NCI-H524 (cell line): ENCODE data around the gene NR0B1.

ENCODE experiments used
- DNase-seq, 2 experiments: peaks; one replicate each; lab custom pipeline; 2025; lab: John Stamatoyannopoulos, UW

The NR0B1 gene, protein sequence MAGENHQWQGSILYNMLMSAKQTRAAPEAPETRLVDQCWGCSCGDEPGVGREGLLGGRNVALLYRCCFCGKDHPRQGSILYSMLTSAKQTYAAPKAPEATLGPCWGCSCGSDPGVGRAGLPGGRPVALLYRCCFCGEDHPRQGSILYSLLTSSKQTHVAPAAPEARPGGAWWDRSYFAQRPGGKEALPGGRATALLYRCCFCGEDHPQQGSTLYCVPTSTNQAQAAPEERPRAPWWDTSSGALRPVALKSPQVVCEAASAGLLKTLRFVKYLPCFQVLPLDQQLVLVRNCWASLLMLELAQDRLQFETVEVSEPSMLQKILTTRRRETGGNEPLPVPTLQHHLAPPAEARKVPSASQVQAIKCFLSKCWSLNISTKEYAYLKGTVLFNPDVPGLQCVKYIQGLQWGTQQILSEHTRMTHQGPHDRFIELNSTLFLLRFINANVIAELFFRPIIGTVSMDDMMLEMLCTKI

DNA sequence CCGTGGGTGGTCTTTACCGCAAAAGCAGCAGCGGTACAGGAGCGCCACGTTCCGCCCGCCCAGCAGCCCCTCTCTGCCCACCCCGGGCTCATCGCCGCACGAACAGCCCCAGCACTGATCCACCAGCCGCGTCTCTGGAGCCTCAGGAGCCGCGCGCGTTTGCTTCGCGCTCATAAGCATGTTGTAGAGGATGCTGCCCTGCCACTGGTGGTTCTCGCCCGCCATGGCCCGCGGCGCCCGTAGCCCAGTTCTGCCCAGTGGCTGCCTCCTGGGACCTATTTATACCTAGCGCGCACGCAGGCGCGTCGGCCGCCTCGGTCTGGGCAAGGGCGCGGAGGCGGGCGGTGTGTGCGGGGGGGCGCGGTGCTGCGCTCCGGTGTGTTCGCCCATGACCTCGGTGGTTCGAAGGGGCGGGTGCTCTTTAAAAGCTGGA, at the start of gene NR0B1:
TSS of gene NR0B1 (minus strand) at position 252 of the 433 bp plus-strand sequence. CDS start at position 225, 27 bp downstream.
- peak; percentile 3 to 57 for DNase-seq

DNA sequence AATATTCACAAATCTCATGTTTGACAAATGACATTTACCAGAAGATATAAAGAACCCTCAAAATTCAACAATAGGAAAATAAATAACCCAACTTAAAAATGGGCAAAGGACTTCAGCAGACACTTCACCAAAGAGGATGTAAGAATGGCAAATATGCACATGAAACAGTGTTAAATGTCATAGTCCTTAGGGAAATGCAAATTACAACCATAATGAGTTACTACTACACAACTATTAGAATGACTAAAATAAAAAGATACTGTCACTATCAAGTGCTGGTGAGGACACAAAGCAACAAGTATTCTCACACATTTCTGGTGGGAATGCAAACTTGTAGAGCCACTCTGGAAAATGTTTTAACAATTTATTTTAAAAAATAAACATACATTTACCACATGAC, 40.8 kb upstream of the NR0B1 start:
- DNase-seq: no peak

DNA sequence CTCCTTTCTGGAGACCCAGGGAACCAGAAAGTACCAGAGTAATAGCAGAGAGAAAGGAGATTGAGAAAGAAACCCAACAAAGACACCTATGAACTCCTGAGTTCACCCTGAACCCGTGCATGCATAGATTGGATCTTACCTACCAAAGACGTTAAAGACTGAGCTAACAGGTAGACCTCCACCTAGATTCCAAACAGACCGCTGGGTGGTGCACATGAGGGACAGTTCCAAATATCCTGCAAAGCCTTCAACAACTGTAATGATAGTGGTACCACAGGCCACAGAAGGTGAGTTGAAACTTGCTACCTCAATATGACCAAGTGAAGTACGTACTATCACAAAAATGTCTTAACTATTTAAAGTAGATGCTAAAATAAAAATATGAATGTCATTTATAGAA, 34.0 kb upstream of the NR0B1 start:
- no peak for DNase-seq

DNA sequence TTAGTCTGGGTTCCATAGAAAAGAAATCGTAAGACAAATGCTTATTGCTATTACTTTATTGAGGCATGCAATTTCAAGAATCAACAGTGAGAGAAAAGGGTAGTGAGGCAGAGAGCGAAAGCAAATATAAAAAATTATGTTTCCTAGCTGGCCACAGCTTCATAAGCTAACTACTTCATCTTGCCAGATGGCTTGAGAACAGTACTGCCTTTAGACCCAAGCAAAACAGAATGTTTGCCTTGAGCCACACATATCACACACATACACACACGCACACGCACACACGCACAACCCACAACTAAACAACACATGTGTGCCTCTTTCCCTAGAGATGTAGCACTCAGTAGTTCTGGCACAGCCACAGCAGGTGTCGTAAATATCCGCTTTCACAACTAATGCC, 31.6 kb upstream of the NR0B1 start:
- DNase-seq: no peak

DNA sequence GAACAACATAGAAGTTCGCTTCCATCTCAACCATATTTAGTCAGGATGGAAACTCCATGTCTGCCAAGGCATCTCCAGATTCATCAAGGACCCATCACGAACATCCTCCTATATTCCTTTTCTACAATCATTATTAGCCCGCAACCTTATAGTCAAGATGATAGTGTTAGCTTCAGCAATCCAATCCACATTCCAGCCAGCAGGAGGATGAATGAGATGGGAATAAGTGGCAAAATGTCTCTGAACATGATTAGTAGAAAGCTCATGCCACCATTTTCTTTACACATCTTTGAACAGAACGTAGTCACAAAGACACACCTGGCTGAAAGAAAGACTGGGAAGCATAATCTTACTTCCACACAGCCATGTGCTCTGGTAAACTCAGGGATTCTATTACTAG, 18.6 kb upstream of the NR0B1 start:
- no peak for DNase-seq

DNA sequence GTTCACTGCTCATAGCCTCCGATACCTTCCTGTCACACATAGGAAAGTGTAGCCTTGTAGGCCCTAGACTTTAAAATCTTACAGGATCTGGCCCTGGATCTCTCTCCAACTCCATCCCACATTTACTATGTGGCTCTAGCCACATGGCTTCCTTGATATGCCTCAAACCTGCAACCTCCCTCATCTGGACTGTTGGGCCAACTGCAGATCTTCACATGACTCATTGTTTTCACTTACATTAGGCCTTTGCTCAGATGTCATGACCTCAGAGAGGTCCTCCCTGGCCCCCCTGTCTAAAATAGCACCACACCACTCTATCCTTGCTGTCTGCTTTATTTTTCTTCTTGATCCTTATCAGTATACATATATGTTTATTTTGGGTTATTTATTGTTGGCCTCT, 8.1 kb upstream of the NR0B1 start:
- DNase-seq: no peak

DNA sequence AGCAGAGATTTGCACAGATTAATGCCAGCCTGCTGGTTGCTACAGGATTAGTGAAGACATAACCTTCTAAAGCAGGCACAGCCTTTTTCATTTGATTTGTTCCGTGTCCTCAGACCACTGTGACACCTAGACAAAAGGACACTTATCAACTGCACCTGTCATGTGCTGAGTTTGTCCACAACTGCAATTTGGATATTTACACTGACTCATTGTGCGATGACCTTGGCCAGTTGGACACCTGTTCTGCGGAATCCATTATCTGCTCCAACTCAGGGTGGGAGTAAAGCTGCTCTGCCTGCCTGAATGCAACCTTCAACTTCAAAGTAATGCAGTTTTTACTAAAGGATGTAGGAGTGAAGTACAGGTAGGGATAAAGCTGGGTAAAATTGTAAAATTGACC, 4.1 kb upstream of the NR0B1 start:
- DNase-seq: no peak

DNA sequence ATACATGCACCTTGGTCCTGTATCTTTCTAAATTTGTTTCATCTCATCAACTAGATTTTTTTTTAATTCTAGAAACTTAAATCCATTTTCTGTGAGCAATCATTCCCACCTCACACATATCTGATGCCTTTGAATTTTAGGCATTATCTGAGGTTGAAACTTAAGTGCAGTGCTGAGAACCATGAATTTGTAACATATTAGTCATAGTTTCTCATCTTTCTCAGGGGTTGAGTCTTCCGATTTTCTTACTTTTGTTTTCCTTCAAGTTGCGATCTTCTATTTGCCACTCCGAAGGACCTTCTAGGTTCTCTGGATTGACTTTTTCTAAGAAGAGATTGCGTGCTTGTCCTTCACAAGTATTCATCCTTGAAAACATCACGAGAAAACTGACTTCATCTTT, 3.7 kb upstream of the NR0B1 start:
- DNase-seq: no peak

DNA sequence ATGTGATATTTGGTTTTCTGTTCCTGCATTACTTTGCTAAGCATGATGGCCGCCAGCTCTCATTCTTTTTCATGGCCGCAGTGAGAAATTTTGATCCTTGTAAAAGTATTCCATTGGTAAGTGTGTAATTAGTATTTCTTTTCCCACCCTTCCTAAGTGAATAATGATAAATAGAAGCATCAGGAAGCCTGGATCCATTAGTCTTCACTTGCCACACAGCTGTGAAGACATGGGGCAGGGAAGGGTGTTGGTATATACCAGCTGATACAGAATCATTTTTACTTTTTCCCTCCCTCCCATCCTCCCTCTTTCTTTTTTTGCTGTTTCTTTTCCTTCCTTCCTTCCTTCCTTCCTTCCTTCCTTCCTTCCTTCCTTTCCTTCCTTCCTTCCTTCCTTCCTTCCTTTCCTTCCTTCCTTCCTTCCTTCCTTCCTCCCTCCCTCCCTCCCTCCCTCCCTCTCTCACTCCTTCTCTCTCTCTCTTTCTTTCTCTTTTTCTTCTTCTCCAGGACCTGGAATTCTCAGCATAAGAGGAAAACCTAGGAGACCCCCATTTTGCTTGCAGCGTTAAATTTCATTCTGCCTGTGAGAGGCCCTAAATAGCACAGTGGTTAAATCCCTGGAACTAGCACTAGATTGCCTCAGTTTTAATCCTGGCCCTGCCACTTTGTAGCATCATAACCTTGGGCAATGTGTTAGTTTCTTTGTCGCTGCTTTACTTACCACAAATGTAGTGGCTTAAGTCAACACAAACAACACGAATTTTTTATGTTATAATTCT, 1.4 kb upstream of the NR0B1 start:
- no peak for DNase-seq

DNA sequence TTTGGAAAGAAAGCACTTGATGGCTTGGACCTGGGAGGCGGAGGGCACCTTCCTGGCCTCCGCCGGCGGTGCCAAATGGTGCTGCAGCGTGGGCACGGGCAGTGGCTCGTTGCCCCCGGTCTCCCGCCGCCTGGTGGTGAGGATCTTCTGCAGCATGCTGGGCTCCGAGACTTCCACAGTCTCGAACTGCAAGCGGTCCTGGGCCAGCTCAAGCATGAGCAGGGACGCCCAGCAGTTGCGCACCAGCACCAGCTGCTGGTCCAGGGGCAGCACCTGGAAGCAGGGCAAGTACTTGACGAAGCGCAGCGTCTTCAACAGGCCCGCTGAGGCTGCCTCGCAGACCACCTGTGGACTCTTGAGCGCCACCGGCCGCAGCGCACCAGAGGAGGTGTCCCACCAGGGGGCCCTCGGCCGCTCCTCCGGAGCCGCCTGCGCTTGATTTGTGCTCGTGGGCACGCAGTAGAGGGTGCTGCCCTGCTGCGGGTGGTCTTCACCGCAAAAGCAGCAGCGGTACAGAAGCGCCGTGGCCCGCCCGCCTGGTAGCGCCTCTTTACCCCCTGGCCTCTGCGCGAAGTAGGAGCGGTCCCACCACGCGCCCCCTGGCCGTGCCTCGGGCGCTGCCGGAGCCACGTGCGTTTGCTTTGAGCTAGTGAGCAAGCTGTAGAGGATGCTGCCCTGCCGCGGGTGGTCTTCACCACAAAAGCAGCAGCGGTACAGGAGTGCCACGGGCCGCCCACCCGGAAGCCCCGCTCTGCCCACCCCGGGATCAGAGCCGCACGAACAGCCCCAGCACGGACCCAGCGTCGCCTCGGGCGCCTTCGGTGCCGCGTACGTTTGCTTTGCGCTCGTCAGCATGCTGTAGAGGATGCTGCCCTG, 689 bp downstream of the NR0B1 start:
- peak; percentile 49 to 82 for DNase-seq

DNA sequence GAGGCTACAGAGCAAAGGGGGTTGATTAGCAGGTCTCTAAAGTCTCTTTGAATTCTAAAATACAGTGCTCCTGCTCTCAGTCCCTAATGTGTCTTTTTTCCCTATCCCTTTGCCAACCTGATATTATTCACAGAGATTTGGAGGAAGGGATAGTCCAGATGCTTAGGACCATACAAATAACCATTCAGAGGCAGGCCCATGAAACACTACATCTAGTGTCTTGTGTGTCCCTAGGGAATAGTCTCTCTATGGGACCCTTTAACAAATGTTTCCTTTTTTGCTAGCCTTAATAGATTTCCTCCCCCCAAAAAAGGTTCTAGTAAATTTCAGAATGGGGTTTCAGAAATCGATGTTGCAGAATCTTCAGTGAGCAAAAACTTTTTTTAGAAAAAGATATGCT, 1.7 kb downstream of the NR0B1 start:
- DNase-seq: peak in 1 of 2 experiments; percentile 8

DNA sequence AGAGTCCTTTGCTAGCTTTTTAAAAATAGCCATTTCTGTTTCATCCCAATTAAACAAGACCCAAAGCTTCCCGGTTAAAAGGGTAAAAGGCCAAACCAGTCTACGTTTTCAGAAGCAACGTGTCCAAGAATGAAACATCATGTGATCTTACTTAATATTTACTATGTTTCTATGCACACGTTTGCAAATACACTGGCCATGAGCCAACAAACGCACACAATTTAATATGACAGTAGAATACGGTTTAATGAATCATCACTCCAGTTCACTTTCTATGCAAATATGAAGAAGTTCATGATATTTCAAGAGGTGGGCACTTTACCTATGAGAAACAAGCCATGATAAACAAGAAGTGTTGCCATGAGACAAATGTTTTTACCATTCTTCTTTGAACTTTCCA, 4.3 kb downstream of the NR0B1 start:
- no peak for DNase-seq

DNA sequence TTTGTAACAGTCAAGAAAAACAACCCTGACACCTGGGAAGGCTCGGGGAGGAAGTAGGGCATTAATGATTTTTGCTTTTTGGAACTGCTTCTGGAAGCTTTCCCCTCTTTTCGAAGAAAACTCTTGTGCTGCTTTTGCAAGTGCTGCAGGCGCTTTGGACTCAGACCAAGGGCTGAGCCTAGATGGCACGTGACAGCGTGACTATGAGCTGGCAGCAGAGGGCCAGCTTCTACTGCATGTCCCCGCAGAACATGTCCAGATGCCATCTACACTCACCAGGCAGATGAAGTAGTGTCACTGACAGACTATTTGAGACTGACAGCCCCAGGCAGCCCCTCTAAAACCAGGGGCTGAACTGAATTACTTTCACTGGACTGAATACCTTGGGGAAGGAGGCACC, 6.2 kb downstream of the NR0B1 start:
- DNase-seq: peak in 1 of 2 experiments; percentile 44

DNA sequence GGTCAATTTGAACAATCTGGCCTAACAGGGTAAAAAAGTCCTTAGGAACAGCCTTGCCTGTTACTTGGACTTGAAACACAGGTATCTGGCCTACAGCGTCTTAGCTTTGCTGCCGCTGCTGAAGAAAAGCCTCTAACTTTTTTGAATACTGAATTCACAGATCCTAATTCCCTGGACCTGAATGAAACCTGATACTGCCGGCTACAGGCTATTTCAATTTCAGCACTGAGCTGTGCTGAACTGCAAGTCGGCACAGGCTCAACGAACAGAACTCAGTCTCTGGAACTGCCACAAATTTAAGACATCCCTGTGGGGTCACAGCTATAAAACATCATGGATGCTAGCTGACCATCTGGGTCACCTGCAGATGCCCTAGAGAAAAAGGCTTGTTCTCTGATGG, 7.2 kb downstream of the NR0B1 start:
- peak; percentile 0 to 60 for DNase-seq

DNA sequence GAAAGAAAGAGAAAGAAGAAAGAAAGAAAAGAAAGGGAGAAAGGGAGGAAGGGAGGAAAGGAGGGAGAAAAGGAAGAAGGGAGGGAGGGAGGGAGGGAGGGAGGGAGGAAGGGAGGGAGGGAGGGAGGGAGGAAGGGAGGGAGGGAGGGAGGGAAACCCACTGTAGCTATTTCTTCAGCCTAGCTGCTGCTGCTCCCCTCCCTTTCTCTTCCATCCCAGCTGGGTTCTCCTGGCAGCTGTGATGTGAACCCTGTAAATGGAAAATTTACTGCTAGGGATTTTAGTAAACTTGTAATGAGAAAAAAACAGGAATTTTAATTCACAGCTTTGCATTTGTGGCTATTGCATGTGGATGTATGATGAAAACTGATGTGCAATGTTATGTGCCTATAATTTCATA, 8.0 kb downstream of the NR0B1 start:
- no peak for DNase-seq

DNA sequence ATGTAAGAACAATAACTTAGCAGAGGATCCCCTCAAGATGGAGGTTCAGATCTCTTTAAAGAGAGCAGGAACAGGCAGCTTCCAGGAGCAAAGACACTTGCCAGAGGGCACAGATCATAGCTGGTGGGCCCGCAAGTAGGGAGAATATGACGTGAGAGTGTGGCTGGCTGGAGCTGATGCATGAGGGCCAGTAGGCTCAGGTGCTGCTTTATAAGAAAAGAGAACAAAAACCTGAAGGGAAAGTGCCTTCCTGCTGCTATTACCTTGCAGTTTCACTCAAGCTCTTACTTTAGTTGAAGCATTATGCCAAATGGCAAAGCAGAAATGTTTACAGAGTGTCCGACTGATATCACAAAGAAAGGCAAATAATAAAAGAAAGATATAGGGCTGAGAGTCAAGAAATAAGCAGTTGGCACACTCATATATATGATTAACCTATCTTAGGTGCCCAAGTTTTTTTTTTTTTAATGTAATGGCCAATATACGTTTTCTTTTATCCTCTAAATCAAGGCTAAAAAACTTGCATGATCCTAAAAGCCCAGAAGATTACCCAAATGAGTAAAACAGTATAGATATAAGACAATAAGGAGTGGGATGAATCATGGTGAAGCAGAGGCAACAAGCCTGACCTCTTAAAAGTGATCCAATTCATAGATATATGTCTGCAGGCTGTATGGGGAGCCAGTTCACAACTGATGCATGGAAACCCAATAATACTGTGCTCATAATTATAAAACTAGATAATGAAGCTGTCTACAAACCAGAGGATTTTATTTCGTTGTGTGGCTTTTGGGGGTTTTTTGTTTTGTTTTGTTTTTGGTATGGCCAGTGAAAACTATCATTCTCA, 12.6 kb downstream of the NR0B1 start:
- DNase-seq: no peak

DNA sequence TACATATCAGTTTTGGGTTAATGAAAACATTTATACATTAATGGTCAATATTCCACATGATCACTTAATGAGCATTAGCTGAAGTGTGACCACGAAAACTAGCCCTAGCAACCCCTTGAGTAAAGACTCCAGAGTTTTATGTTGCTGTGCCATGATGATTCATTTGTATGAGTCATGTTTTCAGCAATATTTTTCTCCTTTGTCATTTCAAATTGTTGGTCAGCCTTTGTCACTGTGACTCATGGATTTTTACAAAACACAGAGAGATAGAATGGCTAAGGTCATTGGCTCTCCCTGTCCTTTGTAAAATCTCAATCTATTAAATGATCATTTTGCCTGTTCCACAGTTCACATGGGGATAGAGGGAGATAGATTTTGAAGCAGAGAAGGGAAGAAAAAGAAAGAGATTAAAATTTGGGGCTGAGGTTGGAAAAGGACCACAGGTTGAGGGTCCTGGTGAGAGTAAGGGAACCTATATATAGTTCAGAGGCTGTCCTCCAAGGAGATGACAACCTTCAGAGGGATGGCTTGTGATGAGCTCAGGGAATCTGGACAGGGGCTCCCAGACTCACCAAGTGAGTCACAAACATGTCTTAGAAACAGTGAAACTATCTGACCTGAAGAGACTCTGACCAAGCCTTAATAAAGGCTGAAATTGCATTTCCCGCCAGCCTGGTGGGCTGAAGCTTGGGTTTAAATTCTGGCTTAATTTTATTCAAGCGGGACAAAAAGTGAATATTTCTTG, 25.6 kb downstream of the NR0B1 start:
- no peak for DNase-seq

DNA sequence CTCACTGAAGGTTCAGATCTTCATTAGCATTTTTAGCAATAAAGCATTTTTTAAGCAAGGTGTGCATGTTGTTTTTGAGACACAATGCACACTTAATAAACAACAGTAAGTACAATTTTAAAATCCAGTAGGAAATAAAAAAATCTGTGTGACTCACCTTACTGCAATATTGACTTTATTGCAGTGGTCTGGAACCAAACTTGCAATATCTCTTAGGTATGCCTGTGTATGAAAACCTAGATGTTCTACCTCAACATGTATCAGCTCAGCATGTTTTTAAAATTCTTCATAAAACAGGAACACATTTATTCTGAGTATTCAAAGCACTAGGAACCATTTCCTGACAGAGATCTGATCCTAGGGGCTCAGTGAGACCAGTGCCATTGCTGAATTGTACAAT, 26.7 kb downstream of the NR0B1 start:
- DNase-seq: no peak

DNA sequence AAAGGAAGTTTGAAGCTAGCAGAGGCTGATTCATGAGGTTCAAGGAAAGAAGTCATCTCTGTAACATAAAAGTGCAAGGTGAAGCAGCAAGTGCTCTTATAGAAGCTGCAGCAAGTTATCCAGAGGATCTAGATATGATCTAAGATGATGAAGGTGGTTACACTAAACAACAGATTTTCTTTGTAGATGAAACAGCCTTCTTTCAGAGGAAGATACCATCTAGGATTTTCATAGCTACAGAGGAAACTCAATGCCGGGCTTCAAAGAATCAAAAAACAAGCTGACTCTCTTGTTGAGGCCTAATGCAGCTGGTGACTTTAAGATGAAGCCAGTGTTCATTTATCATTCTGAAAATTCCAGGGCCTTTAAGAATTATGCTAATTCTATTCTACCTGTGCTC, 28.8 kb downstream of the NR0B1 start:
- no peak for DNase-seq

DNA sequence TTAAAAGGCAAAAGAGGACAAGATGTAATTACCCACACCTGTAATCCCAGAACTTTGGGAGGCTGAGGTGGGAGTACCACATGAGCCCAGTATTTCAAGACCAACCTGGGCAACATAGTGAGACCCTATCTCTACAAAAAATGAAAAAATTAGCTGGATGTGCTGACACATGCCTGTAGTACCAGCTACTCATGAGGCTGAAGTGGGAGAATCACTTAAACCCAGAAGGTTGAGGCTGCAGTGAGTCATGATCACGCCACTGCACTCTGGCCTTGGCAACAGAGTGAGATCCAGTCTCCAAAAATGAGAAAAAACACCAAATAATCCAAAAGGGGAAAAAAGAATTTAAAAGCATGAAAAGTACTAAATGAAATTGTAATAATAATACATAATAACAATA, 30.8 kb downstream of the NR0B1 start:
- DNase-seq: no peak

DNA sequence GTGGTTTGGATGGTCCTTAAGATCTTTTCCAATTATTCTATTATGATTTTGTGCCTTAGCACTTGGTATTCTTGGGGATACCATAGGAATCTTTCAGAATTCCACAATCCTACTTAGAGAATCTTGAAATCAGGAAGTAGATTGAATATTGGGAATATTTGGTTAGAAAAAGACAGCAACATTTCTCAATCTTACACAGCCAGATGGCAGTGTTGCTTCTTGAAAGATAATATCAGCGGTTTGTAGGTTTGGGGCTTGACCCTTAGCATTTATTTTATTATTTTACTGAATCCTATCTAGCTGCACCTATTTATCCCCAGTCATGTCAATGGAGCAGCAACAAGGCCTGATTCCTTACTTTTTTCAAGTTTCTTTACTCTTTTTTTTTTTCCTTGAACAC, 33.7 kb downstream of the NR0B1 start:
- peak; percentile 0 to 5 for DNase-seq
